GM18526 (cell line): Measurements from ENCODE around the gene ENC1.

Experiments
- POLR2A ChIP-seq: IDR thresholded peaks from 3 replicates; pipeline ENCODE4 v1.6.1; 2011; ENCODE audit not compliant: insufficient read length; ENCODE audit errors: extremely low read depth

The ENC1 gene, protein sequence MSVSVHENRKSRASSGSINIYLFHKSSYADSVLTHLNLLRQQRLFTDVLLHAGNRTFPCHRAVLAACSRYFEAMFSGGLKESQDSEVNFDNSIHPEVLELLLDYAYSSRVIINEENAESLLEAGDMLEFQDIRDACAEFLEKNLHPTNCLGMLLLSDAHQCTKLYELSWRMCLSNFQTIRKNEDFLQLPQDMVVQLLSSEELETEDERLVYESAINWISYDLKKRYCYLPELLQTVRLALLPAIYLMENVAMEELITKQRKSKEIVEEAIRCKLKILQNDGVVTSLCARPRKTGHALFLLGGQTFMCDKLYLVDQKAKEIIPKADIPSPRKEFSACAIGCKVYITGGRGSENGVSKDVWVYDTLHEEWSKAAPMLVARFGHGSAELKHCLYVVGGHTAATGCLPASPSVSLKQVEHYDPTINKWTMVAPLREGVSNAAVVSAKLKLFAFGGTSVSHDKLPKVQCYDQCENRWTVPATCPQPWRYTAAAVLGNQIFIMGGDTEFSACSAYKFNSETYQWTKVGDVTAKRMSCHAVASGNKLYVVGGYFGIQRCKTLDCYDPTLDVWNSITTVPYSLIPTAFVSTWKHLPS

GRCh38 chr5:74640450-74640953, at the start of gene ENC1:
Gene ENC1, minus strand, starts transcription at chr5:74640728. Its CDS starts 4,243 bp downstream, at chr5:74636485.
- peak; percentile 99 for TF ChIP-seq POLR2A

DNA sequence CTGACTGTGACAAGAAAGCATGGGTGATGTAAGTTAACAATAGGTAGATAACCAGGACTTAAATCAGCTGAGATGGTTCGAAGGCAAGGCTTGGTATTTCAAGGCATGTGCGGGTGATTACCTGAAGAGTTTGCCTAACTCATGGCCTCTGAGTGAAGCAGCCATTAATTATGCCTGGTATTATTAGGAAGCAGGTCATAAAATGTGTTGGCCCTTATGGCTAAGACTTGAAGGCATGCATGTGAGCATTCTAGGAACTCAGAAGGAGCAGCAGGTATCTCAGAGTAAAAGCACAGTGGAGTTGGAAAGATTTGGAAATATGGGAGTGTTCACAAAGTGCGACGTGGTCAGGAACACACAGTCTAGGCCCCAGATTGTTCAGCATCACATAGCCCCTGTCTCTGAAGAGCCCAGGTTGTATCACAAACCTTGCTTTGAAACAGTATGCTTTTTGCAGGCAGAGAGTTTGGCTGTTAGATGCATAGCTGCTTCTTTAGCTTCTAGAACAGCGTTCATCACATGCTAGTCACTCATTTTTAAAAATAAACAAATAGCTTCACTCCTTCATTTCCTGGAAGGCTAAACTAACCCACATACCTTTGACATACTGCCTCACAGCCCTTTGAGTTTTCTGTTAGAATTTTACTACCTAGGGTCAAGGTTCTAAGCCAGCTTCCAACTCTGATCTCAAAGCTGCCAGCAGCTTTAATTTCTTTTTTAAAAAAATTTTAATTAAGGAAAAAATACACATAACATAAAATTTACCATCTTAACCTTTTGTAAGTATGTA, 46.6 kb upstream of the ENC1 start:
- TF ChIP-seq POLR2A = no peak

GRCh38 chr5:74685979-74686631, 45.6 kb upstream of the ENC1 start:
- TF ChIP-seq POLR2A = no peak

DNA sequence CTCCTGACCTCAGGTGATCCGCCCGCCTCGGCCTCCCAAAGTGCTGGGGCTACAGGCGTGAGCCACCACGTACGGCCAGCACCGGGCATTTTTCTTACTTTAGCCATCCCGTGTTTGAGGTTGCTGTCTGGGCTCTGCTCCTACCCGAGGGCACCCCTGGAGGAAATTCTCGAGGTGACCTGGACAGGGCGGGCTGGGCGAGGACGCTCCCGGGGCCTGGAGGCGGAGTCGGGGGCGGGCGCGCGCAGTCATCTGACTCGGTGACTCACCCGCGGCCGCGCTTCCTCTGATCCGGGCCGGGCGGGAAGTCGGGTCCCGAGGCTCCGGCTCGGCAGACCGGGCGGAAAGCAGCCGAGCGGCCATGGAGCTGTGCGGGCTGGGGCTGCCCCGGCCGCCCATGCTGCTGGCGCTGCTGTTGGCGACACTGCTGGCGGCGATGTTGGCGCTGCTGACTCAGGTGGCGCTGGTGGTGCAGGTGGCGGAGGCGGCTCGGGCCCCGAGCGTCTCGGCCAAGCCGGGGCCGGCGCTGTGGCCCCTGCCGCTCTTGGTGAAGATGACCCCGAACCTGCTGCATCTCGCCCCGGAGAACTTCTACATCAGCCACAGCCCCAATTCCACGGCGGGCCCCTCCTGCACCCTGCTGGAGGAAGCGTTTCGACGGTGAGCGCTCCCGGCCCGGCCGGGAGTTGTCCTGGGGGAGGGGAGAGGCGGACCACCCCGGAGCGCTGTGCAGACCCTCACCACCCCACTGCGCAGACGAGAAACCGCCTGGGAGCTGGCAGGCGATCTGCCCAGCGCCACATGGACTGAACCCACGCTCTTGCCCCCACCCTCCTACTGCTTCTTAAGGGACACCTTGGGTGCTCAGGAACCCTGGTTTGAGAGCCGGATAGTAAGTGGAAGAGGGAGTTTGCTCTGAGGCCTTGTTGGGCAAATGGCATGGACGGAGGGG, 44.6 kb upstream of the ENC1 start, which contains the start of gene HEXB:
Gene HEXB (plus strand): TSS at position 334 of the 952 bp plus-strand sequence. CDS start 28 bp downstream, at position 362.
- peak; percentile 76 for TF ChIP-seq POLR2A

GRCh38 chr5:74679966-74680365, 39.4 kb upstream of the ENC1 start:
- TF ChIP-seq POLR2A = no peak

DNA sequence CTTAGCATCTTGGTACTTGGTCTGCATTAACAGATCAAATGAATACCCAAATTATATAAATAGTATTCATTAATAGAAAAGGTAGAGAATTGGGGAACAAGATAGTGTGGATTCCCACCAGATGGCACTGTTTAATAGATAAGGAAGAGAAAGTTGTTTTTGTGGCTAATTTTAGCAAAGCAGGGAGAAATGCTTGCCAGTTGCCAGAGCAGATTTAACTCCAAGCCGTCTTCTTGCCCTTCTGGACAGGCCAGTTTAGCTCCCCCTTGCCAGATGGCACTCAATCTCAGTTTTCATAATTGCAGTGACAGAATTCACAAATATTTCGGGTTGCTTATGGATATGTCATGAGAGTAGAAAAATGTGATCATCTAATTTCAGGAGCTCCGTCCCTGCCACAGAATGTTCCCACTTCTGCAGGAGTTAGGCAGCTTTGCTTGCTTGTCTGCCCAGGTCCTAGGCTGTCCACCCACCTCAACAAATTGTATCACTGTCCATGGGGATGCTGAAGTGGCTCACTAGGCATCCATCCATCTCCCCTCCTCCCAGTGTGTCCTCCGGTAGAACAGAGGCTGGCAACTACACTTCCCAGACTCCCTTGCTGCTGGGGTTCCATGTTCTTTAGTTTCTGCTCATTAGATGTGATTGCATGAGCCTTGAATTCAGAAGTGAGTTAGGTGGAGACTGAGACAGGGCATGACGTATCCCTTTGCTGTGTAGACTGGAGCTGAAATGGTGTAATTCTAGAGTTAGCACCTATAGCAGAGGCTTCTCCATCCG, 32.7 kb upstream of the ENC1 start:
- TF ChIP-seq POLR2A = no peak

DNA sequence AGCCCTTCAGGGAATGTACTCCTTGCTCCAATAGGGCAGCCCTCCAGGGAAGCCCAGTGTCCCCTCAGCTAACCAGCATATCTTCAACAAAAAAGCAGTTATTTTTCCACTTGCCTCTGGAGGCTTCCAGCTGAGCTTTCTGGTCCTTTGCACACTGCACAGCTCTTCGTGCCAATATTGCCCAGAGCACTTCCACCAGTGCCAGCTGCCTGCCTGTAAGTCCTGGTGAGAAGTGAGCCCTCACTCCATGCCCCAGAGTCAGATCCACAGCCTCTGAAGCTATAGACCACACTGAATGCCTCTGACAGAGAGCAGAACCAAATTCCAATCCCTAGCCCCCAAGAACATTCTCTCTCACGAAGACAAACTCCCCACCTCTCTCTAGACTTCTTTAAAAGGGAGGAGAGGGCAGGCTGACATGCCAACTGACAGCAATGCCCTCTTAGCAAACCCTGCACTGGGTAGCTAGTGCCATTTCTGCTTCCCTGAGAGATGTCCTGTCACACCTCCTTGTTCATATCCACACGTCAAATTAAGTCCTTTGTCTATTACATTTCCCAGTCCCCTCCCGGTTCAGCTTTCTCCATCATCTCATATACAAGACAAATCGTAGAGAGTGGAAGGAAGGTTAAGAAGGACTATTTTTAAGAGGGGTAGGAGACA, 31.8 kb upstream of the ENC1 start:
- TF ChIP-seq POLR2A = no peak

DNA sequence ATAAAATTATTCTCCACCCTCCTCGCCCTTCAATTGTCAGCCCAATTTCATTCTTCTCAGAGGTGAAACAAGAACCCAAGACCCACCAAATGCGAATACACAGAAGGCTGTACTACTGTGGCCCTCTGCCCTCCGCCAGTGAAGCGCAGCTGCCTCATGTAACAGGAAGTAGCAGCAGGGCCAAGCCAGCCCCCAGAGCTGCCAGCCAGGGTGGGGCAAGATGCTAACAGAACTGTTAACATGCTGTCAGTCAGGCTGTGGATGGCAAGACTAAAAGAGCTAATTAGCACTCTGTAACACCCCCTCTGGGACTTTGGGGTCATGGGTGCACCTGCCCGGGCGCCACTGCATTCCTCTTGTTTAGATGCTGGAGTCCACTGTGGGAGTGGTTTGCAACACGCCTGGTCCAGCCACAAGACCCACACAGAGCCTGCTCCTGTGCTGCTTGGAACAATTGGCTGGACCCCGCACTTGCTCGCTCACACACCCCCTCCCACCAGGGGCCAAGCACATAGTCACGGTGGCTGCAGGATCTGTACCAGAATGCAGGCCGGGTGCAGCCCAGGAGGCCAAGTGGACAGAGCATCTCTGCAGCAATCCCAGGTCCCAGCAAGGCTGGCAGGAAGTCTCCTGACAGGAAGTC, 30.0 kb upstream of the ENC1 start:
- no peak for TF ChIP-seq POLR2A

GRCh38 chr5:74669821-74670220, 29.3 kb upstream of the ENC1 start:
- no peak for TF ChIP-seq POLR2A

DNA sequence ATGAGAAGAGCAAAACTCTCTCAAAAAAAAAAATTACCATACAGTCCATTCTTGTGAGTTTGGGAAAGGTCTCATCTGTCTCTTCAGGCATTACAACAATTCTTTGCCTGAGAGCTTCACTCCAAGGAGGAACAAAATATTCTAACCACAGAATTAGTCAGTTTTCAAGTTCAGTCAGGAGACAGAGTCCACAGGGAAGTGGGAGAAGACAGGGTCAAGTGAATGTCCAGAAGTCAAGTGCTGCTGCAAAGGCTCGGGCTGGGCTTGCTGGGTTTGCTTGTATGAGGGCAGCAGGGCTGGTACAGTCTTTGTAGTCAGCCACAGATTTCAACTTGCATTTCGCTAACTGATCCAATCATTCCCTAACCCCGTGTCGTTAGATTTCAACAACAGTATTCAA, 26.9 kb upstream of the ENC1 start:
- TF ChIP-seq POLR2A = no peak

DNA sequence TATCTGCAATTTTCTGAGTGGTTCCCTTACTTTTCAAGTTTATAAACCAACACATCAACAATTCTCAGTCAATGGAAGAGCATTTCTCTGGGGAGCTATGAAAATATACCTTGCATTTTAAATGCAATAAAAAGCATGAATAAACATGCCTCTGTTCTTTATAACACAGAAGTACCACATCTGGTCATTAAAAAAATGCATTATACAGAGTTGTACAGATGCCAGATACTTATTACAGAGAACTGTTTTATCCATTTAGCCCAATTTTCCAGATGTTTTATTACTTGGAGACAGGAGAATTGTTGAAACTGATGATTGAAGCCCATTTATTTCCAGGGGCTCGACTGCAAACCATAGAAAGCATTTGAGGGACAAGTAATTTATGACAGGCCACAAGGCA, 25.3 kb upstream of the ENC1 start:
- TF ChIP-seq POLR2A = no peak

DNA sequence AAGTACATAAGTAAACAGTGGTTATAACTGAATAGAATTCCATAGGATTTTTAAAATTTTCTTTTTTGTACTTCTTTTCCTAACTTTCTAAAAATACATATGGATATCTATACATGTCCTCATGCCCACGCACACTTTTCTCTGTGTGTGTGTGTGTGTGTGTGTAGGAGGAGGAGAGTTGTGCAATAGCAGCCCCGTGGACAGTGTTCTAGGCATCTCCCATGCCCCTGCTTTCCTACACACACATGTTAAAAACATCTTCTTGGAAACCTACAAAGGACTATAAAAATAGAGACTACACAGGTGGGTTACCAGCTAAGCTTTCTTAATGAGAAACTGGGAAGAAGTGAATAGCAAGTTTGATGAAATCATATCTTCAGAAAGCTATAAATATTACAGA, 24.7 kb upstream of the ENC1 start:
- no peak for TF ChIP-seq POLR2A

DNA sequence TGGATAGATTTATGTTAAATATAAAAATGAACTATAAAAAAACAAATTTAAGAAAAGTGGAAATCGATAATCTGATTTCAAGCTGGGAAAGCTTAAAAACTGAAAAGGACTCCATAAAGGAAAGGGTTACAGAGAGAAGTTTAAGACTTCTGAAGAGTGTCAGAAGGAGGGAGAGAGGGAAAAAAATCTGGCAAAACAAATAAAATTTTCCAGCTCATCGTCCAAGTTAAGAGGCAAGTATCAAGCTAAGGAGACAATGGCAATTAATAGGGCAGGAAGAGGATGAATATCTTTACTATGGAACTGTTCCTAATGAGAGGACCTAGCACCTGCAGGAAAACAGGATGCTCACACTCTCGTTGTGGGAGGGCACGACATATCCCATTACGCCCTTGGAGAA, 24.0 kb upstream of the ENC1 start:
- no peak for TF ChIP-seq POLR2A

- no peak for TF ChIP-seq POLR2A
Observed at GRCh38 chr5:74660873-74661272, 20.3 kb upstream of the ENC1 start.
